PFSK-1 (cell line): Measurements from ENCODE around the gene ZNF135.

Experiments used
- POLR2AphosphoS5 ChIP-seq: IDR thresholded peaks from 2 replicates; pipeline ENCODE4 v1.6.1; 2012; ENCODE audit warnings: low read depth, mild to moderate bottlenecking, control low read depth, low read length, moderate library complexity
- SIN3A ChIP-seq: IDR thresholded peaks from 2 replicates; pipeline ENCODE4 v1.6.1; 2012; ENCODE audit warnings: mild to moderate bottlenecking, low read length, moderate library complexity, borderline replicate concordance; ENCODE audit not compliant: insufficient read depth
- TAF1 ChIP-seq: IDR thresholded peaks from 2 replicates; pipeline ENCODE4 v1.6.1; 2012; ENCODE audit warnings: low read length, control low read depth, borderline replicate concordance; ENCODE audit not compliant: insufficient read depth

DNA sequence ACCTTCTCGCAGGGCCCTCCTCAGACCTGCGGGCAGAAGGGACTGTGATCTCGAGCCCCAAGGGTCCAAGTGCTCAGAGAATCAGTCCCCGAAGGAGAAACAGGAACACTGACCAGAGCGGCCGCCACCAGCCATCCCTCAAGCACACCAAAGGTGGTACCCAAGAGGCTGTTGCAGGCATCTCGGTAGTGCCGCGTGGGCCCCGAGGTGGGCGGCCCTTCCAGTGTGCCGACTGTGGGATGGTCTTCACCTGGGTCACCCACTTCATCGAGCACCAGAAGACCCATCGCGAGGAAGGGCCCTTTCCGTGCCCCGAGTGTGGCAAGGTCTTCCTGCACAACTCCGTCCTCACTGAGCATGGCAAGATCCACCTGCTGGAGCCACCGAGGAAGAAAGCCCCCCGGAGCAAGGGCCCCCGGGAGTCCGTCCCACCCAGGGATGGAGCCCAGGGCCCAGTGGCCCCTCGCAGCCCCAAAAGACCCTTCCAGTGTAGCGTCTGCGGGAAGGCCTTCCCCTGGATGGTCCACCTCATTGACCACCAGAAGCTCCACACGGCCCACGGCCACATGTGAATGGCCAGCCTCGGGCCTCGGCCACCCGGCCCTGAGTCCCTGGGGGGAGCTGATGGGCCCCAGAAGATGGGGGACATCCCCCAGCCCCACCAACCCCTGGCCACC lies 5.5 kb upstream of the ZNF135 start:
- TF ChIP-seq POLR2AphosphoS5 (no peak), SIN3A (no peak), TAF1 (no peak)
